GM18508 (cell line): Measurements from ENCODE around the gene KRT76.

Source experiments
- ATAC-seq: cut with Tn5 transposase; IDR thresholded peaks from one replicate; pipeline ENCODE4 v1.9.1; 2021; ENCODE audit warnings: moderate number of reproducible peaks; ENCODE audit not compliant: insufficient read depth, unreplicated experiment

Gene KRT76

DNA sequence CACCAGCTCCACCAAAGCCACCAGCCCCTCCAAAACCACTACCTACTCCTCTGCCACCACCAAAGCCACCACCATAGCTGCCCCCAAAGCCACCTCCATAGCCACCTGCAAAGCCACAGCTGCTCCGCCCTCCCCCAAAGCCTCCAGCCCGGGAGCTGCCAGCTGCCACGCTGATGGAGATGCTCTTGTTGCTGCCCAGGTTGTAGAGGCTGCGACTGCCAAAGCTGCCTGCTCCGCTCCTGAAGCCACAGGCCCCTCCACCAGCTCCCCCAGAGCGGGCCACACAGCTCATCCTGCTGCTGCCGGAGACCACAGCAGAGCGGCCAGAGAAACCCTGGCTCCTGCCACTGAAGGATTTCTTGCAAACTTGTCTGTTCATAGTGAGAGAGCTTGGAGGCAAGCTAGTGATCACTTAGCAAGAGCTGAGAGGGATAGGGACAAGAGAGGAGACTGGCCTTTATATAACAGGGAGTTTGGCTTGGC, at the start of gene KRT76:
TSS of gene KRT76 (minus strand) at position 433 of the 483 bp plus-strand sequence. CDS start at position 379, 54 bp downstream.
- no peak for ATAC-seq

DNA sequence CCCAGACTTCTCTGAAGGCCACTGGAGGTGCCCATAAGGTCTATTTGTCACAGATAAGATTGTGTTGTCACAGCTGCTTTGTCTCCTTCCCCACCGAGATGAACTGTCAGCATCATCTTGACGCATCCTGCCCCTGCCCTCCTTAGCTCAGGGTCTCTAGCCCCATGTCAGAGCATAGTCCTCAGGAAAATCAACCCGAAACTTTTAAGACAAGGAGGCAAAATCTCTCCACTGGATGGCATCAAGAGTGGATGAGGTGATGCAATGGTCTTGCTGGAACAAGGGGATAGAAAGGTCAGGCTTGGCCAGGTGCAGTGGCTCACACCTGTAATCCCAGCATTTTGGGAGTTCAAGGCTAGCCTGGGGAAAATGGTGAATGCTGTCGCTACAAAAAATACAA, 48.8 kb upstream of the KRT76 start:
- no peak for ATAC-seq

DNA sequence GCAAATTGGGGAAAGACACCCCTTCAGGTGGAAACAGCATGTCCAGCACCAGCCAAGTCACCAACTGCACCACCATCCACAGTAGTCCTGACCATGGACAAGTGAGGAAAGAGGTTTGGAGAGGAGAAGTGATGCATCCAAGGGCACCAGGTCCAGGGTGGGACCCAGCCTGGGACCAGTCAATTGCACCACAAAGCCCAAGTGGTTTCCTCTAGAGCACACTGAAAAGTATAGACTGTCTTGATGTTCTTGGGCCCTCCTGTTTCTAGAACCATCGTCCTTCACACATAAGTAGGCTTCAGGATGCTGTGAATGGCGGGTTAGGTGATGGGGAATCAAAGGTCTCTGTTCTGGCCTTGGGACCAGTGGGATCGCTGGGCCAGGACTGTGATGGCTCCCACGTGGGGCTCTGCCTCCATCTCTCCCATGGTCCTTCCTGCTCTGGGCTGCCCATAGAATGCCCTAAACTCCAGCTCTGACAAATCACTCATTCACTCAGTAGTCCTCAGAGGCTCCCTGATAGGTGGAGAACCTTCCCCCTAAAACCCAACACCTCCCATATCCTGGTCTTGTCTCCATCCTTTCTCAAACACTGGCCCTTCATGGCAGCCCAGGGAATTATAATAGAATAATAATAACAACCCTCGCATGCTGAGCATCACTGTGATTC, 47.7 kb upstream of the KRT76 start:
- no peak for ATAC-seq

DNA sequence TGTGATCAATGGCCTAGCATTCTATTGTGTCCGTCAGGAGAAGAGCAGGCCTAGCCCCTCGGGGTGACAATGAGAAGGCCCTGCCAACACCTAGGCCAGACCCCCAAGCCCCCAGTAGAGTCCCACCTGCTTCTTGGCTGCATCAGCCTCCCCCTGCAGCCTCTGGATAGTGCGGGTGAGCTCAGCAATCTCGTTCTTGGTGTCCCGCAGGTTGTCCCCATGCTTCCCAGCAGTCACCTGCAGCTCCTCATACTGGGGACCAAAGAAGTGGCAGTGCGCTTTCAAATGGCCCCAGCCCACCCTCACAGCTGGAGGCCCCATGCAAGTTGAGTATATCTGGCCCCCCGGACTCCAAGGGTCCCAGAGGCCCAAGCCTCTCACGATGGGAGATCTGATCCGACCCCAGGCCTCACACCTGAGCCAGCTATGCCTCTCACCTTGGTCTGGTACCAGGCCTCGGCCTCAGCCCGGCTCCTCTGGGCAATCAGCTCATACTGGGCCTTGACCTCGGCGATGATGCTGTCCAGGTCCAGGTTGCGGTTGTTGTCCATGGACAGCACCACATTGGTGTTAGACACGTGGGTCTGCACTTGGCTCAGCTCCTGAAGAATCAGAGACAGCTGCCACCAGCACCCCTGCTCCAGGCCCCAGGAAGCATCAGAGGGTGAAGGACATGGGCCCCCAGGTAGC, 46.8 kb upstream of the KRT76 start:
- no peak for ATAC-seq

DNA sequence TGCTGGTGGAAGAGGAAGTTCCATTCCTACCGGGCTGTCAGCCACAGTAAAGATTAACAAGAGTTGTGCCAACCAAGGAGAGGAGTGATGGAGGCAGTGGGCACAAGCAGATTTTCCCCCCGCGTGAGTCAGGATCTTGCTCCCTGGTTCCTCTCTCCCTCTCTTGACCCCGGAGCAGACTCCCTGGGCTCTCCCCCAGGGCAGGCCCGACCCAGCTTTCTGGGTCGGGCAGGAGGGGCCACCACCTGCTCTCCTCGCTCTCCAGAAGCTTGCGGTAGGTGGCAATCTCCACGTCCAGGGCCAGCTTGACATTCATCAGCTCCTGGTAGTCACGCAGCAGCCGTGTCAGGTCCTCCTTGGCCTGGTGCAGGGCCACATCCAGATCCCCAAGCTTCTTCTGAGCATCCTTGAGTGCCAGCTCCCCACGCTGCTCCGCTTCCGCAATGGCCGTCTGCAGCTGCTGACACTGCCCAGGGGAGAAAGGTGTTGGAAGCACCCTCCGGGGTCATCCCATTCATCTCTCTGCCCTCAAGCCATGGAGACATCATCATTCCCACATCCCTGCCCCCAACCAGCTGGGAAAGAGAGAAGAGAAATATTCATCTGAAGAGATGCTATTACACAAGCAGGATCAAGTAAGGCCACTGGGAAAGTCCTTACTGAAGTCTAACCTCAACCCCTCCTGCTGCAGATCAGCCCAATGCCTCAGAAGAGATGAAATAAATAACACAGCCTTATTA, 45.8 kb upstream of the KRT76 start:
- ATAC-seq = no peak

DNA sequence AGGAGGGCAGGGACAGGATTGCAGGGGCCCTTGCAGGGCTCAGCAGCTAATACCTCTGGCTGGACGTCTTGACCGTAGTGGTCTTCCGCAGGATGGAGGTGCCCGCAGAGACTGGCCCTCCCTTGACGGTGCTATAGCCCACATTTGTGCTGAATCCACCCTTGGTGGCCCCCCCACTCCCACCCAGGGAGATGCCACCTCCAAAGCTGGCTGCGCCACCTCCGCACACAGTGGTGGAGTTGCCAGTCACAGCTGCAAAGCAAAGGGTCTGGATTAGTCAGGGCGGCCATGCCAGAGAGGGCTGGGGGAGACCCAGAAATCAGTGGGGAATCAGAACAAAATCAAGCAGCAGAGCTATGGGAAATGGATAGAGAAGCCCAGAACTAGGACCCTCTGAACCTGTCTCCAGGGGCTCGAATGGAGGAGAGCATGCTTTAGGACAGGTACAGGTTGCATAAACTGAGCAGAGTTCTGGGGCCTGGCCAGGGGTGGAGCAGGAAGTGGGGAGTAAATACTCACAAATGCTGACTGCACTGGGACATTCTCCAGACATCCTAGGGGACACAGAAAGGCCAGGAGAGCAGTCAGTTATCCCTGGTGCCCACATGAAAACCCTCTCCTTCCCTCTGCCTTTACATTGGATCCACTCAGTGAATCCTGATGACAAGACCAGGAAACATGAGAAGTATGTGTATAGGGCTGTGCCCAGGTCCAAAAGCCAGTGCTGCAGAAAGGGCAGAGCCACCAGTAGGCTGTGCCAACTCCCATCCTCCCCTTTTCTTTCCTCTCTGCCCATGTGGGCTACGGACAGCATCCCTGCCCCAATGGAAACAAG, 44.9 kb upstream of the KRT76 start:
- no peak for ATAC-seq

DNA sequence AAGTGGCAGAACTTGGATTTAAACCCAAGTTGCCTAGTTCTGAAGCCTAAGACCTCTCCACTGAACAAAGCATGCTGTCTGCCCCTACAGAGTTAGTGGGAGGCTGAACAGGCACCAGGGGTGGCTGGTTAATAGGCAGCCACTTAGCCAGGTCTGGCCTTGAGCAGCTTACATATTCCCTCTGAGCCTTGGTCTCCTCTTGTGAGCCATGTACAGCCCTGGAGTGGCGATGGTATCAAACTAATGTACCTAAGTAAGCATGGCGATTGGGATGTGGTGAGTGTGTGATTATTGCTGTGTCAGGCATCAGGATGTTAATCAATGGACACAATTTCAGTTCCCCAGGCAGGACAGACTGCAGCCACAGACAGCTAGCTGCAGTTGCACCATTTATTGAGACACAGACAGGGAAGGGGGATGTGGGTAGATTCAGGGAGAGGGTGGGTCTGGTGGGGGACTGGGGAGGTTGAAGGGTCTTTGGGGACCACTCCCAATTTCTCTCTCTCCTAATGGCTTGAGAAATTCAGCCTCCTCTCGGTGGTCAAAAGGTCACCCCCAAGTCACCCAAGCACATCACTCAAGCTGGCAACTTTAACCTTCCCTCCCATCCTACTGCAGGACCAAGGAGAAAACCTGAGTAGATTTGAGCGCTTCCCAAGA, 44.1 kb upstream of the KRT76 start:
- ATAC-seq = no peak

DNA sequence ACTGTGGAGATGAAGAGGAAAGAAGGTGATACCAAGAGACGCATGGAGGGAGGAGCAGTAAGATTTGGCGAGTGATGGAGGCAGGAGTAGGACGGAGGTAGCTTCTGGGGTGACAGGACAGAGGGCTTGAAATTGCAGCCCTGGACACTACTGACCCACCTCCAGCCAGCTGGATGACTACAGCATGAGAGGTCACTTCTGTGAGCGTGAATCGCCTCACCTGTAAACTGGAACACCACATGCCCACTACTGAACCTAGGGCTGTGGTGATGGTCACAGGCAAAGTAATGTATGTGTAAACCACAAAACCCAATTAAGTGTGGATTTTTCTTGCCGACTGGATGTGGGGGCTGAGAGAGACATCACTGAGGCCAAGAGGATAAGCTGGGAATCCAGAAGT, 43.4 kb upstream of the KRT76 start:
- no peak for ATAC-seq

DNA sequence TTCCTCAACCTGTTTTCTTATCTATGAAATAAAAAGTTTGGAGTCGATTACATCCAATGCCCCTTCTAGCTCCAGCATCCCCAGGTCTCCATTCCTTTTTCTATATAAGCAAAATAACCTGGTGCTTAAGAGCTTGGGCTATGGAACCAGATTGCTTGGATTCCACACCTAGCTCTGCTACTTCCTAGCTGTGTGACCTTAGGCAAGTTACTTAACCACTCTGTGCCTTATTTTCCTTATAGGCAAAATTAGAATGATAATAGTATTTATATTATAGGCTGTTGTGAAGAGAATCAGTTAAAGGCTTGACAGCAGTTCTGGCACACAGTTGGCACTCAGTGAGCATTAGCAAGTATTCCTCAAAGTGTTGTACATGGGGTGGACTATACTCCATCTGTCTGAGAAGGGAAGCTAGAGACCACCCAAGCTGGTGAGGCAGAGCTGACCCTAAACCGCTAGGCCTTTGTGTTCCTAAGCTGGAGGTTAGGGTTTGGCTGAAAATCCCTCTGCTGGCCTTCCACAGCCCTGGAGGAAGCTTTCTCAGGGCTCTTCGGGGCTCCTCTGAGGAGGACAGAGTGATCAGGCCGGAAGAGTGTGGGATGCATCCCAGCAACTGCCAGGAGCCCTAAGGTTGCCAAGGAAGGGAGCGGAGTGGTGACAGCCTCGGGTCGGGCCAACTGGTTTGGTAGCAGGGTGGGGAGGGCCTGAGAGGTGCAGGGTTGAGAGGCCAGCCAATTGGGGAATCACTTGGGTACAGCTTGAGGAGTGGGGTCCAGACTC, 42.8 kb upstream of the KRT76 start:
- no peak for ATAC-seq

DNA sequence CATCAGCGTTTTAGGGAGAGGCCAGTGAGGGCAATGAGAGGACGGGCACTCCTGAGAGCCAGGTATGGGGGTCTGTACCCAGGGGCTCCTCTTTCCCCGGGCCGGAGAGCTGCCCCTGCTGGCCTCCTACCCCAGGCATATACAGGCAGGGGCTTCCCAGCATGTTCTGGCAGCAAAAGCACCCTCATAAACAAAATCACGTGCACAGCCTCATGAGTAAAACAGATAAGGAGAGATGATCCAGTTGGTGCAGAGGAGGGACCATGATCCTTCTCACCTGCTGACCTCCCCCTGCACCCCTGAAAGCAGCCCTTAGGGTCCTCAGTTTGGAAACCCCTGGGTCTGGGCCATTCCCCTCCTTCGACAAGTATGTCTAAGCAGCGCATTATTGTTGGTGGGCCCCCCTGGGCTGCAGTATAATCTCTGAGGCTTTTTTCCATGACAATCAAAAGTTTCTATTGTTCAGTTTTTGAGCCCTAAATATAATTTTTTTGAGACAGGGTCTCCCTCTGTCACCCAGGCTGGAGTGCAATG, 41.8 kb upstream of the KRT76 start:
- ATAC-seq = no peak

DNA sequence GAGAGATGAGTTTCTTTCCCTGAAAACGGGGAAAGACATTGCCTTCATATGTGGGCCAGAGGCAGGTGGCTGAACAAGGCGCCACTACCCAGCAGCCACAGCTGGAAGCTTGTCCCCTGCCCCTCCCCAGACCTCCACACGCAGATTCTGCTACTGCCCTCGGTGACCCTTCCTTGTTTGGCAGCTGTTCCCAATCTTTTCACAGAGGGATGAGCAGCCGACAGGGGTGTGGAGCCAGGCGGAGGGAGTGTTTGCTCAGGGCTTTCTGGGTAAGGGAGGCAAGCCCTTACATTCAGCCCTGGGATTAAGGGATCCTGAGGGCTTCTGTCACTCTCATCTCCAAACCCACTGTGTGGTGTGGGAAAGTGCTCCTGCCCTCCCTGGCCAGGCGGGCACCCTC, 41.2 kb upstream of the KRT76 start:
- no peak for ATAC-seq

DNA sequence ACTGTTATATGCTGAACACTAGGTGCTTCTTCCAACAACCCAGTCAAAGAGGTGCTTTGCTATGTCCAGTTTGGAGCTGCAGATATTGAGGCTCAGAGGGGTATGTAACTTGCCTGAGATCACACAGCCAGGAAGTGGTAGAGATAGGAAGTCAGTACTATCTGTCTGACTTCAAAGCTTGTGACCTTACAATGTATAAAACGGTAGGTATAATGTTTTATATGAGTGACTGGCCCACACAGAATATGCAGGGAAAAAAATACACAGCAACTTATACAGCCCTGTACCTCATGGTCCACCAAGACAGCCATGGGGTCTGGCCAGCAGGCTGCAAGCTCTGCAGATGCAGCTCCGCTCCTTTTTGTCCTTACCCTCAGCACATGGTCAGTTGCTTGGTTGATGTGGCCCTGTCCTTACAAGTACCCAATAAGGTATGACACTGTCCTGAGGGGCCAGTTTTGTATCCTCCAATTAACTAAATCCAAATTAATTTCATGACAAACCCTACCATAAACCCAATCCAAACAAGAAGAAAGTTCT, 40.6 kb upstream of the KRT76 start:
- no peak for ATAC-seq

DNA sequence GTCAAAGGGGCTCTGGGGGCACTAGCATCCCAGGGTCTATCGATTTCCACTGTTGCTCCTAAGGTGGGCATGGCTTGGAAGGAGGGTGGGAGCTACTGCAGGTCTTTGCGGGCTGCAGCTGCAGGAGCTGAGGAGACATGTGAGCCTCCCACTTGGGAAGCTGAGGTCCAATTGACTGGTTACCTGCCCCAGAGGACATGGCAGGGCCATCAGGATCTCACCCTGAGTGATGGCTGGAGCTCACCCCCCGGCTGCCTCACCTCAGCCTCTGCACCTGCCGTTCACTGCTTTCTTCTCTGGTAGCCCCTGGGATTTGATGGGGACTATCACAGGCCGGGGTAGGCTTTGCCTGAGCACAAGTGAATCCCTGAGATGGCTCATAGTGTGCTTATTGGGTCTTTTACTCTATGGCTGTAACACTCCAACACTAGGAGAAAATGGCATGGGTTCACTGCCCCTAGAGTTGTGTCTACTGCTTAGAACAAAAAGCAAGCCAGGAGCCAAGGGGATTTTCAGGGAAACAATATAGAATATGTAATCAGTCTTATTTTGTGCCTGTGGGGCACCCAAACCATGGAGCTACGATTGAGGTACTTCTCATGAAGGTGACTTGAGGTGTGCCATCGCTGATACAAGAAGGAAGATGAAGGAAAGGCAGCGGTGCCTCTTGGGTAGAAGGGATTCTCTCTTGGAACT, 40.0 kb upstream of the KRT76 start:
- ATAC-seq = no peak

DNA sequence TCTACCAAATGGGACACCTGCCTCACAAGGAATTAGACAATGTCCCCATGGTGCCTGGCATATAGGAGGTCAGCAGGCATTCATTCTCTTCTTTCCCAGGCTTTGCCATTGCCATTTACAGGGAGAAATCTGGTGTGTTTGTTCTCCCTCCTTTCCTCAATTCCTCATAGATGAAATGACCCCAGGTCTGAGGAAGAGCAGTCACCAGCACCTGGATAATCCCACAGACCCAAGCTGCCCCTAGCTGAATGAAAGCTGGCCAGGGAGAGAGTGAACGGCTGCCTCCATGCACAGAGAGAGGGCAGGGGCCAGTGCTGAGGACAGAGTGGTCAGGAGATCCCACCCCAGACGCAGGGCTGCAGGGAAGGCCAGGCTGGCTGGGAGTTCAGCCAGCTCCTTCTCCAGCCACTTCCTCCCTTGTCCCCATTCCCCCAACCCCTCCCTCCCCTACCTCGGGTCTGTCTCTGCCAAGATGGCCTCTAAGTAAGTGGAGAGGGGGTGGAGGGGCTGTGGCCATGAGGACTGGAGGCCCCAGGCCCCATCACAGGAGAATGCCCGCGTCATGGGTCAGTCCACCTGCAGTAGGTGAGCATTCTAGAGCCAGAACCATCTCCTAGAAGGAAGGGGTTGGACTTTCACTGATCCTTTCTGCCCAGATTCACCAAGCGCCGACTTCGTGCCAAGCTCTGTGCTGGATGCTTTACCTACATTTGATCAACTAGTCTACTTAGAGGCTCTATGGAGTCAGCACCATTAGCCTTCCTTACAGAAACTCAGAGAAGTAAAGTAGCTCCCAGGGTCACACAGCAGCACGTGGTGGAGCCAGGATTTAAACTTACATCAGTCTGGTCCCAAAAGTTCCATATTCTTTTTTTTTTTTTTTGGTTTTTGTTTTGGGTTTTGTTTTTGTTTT, 38.8 kb upstream of the KRT76 start:
- no peak for ATAC-seq

DNA sequence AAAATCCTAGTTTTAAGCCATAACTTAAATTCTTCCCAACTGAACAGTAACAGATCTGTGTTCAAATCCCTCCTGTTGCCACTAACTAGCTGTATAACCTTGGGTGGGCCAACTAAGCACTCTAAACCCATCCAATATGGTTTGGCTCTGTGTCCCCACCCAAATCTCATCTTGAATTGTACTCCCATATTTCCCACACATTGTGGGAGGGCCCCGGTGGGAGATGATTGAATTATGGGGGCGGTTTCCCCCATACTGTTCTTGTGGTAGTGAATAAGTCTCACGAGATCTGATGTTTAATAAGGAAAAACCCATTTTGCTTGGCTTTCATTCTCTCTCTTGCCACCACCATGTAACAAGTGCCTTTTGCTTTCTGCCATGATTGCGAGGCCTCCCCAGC, 38.0 kb upstream of the KRT76 start:
- no peak for ATAC-seq

DNA sequence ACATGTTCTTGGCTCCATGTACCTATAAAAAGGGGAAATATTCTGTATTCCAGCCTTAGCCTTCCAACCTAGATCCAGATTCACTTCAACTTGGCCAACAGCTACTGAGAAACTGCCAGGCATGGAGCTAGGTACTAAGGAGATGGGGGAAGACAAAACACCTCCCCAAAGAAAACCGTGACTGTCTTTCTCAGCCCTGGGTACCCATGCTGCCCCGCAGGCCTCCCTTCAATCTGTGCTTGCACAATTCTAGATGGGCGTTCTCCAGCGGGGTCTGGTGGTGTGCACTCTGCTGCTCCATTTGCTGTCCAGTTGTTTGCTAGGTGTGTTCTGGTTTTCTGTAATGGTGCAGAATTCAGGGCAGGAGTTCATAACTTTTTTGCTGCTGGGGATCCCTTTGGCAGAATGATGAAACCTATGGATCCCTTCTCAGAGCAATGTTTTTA, 37.6 kb upstream of the KRT76 start:
- ATAC-seq = no peak
